HG02870 (cell line): Measurements from ENCODE around the gene OGFOD2.

Experiments used
- ATAC-seq: cut with Tn5 transposase; IDR thresholded peaks from one replicate; pipeline ENCODE4 v1.9.1; 2021; ENCODE audit warnings: mild to moderate bottlenecking, moderate library complexity; ENCODE audit not compliant: unreplicated experiment

The OGFOD2 gene

DNA sequence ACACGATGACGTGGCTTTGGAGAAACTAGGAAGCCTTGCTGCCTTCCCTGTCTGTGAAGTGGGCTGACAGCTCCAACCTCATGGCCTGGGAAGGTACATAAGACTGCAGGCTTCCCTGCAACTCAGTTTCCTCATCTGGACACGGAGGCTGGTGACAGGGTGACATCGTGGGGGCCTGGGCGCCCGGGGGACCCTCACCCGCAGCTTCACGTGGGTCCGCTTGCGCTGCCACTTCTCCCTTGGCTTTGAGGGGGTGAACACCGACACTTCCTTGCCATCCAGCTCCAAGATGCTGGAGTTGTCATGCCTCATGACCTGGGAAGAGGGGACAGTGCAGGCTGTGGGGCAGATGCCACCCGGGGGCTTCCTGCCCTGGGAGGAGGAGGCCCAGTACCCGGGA, 13.0 kb downstream of the OGFOD2 start:
- ATAC-seq: no peak

DNA sequence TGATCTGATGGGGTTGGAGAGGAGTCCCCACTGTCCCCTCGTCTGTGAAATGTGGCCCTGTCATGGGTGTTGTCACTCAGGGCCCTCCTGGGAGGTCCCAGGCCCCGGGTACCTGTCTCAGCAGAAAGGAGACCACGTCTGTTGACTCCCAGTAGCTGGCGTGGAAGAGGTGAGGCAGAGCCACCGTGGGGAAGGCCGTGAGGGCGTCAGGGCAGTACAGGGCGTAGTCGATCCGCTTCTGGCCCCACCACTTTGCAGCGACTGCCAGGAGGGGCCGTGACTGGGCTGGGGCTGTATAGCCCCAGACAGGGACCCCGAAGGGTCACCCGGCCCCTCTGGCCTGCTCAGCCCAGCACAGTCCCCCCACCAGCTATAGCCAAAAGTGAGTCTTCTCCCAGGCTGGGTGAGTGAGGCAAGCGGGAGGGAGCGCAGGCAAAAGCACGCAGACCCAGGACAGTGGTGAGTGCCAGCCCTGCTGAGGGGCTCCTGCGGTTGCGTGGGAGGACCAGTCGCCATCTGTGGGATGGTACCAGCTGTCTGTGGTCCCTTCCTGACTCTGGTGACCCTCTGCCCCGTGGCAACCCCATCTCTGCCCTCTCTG, 13.7 kb downstream of the OGFOD2 start:
- no peak for ATAC-seq

DNA sequence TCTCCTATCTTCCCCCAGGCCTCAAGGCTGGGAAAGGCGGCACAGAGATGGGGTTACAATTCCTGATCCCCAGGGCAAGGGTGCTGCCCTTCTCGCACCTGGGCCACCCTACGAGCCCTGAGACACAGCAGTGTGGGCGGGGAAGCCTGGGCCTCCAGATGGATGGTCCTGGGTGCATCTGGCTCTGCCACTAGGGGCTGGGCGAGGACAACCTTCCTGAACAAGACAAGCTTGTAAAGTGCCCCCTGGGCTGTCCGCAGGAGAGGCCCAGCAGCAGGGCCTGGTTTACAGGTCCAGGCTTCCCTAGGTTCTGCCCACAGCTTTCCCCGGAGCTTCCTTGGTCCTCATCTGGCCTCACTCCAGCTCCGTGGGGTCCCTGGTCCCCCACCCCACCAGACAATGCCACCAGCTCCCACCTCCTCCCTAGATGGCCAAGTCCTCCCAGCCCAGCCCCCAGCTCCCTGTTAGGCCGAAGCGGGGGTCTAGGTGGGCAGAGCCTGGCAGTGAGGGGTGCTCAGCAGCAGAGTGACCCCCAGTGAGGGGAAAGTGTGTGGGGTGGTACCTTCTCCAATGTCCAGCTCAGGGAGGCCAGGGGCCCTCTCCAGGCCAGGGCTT, 14.3 kb downstream of the OGFOD2 start:
- no peak for ATAC-seq

DNA sequence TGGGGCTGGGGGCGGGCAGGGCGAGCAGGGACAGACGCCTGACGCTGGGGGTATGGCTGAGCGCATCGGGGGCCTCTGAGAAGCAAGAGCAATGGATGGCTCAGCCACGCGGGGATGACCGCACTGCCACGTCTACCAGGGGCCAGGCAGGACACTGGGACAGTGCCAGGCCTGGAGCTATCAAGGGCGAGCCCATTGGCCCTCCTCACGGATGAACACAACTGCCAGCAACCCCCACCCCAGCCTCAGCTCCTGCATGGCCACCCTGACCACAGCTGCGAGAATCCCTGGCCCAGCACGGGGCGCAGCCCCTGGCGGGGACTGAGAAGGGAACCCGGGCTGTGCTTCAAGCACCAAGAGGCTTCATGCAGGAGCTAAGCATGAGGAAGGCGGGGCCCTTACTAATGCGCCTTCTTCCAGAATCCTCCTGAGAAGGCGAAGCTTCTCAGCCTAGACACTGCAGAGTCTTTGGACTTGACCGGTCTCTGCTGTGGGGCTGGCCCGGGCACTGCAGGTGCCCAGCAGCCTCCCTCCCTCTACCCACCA, 14.9 kb downstream of the OGFOD2 start:
- no peak for ATAC-seq

DNA sequence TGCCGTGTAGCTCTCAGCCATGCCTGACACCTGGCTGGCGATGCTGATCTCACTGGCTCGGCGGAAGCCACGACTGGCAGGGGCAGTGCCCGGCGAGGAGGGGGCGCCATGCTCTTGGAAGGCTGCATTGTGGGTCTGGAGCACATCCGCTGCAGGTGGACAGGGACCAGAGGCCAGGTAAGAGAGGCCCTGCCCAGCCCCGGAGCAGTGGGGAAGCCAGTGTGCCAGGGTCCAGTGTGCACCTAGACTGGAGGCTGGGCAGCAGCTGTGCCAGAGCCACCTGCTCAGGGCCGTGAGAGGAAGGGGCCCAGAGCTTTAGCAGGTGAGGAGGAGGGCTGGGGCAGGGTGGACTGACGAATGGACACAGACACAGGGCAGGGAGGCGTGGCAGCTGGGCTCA, 15.5 kb downstream of the OGFOD2 start:
- ATAC-seq: no peak

DNA sequence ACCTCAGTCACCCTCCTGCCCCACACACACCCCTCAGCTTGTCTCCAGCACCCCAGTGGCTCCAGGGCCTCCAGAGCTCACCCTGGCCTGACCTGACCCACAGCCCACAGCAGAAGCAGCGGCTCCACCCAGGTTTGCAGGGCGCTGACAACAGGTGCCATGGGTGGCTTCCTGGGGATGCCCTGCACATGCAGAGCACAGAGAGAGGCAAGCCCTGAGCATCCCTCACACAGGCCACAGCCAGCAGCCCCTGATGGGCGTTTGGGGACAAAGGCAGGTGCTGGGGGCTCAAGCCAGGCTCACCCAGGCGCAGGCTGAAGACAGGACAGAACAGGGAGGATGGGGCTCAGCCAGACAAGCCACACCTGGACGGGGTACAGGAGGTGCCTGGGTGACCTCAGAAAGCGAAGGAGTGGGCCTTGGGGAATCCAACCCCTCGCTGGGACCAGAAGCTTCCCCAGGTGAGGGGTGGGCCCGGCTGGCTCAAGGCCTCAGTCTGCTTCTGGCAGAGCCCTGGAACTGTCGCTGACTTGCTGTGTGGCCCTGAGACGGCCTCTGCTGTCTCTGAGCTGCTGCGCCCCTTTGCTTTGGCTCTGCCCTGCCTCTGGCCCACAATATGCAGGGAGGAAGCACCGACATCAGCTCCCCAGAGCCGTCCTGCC, 16.0 kb downstream of the OGFOD2 start:
- ATAC-seq: no peak

DNA sequence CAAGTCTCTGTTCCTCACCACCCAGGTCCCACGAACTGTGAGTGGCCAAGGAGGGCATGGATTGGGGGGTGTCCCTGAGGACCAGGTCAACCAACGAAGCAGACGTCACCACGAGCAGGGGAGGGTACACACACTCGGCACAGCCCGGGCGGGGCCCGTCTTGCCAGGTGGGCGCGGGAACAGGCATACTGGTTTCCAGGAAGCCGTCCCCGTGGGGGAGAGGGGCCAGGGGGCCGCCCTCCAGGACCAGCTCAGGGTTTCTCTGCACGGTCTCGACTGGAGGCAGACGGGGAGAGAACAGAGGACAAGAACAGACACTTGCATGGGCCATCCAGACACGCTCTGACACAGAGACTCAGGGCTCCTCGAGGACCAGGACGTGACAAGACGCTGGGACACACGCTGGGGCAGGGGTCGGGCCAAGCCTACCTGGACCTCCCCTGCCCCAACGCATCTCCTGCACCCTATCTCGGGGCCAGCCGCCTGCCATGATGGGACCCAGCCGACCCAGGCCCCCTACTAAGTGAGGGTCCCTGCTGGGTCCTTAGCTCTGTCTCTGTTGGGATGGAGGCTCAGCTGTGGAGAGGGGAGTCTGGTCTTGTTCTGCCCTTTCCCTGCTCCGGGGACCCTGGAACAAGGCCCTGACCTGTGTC, 16.7 kb downstream of the OGFOD2 start:
- no peak for ATAC-seq

DNA sequence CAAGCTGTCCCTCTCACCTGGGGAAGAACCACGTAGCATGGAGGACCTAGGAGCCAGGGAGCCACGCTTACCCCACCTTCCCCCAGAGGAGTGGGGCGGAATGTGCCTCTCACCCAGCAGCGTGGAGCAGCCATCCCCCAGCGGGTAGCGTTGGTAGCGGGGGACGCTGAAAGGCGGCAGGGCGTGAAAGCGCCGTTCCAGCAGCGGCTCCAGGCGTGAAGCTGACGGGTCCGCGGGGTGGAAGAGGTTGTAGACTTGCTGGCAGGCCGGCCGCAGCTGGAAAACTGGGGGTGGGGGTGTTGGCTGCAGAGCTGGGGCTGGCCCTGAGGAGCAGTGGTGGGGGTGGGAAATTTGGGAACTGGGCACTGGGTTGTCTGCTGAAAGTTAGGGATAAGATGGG, 17.3 kb downstream of the OGFOD2 start:
- no peak for ATAC-seq

DNA sequence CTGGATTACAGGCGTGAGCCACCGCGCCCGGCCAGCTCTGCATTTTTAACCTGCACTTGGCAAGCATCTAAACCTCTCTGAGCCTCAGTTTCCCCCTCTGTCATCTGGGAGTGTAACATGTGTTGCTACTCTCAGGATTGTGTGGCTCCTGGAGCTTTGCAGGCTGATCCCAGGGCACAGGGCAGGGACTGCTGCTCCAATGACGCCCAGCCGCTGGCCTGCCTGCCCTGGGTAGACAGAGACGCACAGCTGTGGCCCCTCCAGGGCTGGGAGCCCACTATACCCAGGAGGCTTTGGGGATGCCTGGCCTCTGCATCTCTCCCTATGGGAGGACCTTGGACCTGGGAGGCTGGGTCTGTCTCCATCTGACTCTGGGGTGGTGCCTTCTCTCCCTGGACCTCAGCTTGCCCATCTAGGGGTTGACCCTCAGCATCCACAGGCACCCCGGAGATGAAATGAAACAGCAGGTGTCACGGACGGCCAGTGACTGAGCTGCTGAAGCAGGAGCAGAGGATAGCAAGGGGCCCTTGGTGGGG, 19.2 kb downstream of the OGFOD2 start:
- no peak for ATAC-seq

DNA sequence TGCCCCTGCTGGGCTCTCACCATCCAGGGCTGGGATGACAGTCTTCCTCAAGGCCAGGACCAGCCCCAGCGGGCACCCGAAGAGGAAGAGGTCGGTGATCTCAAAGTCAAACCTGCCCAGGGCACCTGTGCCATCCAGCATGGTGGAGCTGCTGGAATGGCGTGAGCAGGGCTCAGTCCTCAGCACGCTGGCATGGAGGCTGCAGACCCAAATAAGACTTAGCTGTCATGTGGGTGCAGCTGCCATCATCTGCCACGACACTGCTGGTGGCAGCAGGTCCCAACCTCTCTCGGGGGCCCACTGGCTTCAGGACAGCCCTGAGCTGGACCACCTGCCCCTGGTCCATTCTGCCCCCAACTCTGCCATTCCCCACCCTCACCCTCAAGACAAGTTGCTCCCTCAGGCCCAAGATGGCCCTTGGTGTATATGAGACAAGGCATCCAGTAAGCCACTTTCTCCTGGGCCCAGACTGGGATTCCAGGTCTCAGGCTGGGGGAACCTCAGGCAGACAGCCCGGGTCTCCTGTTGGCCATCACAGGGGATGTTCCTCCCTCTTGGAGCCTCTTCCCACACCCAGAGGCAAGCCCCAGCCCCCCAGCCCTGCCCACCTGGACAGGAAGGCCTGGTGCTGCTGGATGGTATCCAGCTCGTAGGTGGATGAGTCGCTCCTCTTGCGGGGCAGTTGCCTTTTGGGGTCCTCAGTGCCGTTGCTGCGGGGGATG, 19.9 kb downstream of the OGFOD2 start:
- no peak for ATAC-seq

DNA sequence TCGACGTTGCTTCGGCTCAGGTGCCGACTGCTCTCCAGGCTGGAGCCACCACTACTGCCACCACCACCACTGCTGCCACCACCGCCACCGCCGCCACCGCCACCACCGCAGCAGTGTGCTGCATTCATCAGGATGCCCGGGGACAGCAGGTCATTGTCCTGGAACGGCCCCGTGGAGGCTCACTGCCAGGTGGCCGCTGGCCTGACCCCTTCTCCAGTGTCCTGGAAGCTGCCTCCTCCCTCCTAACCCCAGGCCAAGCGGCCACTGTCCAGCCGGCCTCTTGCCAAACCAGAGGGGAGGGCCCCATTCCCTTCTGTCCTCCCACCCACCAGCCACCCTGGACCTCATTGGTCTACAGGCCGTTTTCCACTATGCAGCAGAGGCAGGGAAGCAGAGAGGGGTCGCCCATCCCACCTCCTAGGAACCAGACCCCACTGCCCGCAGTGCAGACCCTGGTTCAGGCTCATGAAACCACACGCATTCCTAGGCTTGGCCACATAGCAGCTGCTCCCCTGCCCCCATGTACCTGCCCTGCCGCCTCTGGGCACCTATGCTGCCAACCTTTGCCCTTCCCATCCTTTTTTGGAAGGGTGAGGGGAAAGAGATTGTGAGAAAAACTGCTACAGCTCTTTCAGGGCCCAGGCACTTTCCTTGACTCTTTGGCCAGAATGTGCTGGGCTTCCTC, 20.6 kb downstream of the OGFOD2 start:
- ATAC-seq: no peak

DNA sequence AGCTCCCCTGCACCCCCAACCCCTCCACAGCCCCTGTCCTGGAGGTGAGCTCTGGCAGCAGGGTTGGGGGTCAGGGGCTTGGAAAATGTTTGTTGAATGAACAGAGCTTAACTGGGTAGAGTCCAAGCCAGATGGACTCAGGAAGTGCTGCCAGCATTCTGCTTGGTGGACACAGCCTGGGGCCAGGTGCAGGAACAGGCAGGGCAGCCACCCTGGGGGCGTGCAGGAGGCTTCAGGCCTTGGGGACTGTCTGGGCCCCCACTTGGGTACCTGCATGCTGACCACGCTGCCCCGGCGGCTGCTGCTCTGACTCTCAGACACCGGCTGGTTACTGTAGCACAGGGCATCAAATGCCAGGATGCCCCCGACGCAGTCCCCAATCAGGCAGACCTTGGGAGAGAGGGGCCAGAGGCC, 21.2 kb downstream of the OGFOD2 start:
- no peak for ATAC-seq

DNA sequence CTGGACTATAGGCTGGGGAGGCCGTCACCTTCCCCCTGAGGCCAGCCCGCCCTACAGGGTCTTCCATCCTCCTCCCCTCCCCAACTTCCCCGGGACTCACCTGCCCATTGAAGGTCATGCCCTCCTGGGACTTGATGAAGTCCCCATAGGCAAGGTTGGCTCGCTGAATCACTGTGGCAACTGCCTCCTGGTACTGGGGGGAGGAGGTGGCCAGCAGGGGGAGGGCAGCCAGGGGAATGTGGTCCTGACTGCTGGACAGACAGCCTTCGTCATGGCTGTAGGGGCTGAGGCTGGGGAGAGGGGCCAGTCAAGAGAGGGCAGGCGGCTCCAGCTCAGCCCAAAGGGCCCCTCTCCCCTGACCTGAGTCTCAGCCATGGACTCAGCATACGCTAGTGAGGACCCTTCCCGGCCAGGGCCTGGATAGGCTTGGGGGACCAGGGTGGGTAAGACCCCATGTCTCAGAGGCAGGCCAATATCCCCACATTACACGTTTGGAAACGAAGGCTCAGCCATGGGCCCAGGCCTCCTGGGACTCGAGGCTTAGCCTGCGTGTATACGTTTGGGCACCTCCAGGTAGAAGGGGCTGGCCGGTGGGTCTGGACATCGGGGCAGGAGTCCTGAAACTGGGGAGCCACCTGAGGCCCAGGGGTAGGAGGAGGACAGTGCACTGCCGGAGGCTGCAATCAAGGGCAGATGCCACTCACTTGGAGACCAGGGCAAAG, 21.7 kb downstream of the OGFOD2 start:
- no peak for ATAC-seq

DNA sequence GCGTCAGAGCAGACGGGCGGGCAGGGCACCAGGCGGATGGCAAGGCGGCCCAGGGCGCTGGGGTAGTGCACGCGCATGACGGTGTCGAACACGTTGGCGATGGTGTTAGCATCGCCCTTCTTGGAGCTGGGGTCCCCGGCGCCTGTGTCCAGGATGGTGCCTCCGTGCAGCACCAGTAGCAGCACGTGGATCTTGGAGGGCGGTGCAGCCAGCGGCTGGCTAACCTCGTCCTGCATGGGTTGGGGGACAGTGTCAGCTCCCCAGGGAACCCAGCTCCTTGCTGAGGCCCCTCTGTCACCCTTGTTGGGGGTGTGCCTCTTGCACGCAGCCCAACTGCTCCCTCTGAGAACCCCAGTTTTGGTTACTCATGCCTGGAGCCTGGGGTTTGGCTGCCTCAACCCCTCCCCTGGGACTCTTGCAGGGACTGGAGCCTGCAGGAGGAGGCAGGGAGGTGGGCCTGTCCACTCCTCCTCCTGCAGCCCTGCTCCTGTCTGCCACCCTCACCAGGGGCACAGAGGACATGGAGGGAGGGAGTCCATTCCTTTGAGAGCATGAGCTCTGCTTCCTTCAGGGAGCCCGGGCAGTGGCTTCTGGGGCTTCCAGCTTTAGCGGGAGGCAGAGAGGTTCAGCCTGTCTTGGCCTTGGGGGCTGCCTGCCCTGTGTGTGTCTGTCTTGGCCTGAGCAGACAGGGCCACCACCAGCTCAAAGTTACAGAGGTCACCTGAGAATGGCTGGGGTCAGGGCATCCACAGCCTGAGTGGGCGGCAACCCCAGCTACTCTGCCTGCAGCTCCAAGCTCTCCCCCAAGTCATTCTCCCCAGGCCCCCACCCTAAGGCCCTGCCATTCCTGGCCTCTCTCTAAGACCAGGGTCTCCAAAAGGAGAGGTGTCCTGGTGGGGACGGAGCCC, 22.6 kb downstream of the OGFOD2 start:
- ATAC-seq: no peak

DNA sequence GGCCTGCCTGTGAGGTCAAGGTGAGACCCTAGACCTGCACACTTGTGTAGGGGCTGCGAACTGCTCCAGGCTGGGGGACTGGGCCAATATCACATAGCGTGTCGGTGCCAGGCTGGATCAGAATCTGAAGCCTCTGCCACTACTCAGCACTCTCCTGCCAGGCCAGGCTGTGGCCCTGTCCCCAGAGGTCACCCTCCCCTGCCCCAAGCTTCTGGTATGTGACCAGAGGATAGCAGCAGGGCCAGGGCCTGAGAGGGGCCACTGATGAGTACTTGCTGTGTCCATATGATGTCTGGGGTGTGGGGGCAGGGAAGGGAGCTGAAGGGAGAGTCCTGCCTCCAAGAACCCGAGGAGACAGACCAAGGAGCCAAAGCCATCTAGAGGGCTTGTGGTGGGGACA, 23.3 kb downstream of the OGFOD2 start:
- ATAC-seq: no peak

DNA sequence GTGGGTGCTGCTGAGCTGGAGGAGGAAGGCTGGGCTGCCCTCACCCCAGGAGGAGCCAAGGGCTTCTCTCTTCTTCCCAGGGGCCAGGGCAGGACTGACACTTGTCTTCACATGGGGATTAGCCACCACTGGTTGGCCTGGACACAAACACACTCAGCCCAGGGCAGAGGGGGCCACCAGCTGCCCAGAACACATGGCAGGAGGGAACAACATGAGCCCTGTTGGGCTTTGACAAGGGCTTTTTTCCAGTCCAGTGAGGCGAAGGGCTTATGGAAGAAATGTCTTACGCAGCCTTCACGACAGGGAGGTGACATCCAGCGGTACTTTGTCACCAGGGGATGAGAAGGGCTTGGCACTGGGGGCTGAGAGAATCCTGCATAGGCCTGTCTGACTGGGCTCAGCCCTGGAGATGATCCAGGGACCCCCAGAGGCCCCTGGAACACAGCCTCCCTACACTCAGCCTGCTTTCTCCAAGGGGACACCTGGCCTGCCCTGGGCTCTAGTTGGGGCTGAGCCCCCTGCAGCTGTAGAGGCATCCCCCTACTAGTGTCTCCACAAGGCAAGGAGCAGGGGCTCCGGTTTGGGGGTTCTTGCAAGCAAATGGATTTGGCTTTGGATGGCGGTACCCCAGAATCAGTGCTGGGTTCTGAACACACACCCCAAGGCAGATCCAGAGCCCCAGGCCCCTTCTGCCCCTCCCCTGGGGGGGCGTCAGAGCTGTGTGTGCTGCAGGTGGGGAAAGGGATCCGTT, 24.3 kb downstream of the OGFOD2 start:
- ATAC-seq: no peak

DNA sequence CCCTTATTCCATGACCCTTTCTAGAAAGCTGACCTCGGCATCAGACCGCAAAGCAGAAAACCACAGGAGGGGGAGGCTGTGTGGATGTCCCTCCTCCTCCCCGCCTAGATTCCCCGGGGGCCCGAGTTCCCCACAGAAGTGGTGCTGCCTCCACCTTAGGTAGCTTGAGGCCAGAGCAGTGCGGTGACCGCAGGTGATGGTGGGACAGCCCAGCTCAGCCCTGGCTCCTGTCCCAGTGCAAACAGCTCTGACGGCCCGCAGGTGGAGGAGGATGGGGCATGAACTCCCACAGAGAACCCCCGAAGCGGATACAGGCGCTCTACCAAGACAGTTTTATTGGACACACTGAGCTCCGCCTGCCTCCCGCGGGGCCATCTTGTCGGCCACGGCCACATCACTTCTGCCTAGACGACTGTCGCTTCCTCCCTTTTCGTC, 25.0 kb downstream of the OGFOD2 start:
- no peak for ATAC-seq

DNA sequence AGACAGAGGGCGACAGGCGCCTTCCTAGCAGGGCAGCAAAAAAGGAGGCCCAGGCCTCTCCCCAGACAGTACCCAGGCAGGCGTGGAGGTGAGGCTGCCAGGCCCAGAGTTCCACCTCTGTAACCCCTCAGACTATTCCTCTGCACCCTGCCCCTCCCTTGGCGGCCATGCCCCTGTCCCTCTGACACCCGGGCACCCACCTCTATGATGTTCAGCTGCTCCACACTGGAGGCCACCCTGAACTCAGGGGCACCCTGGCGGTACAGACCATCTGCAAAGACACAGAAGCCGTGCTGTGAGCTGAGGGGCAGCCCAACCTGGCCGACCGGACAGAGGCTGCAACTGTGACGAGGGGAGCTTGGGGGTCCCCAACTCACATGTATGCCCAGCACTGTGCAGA, 25.5 kb downstream of the OGFOD2 start:
- ATAC-seq: no peak
